Left lung (tissue), 10 donors: ENCODE measurements around the gene CD6. TPM values are rescaled to one million over a fixed set of nuclear protein-coding genes. Genes with fewer than 3 reads are reported as not detected.
A peak's percentile ranks its signal among the peaks of the same experiment; 100 is the strongest.
"Not testable (repeated sequence)": the region's sequence is repeated elsewhere in the genome, so short reads cannot be mapped to it uniquely, and the experiment has no call there.

ENCODE experiments used
- ATAC-seq: fragments of 200-7000 bp; cut with Tn5 transposase; one replicate; pipeline ENCODE4 v1.9.1; 2020; ENCODE audit warnings: moderate library complexity
- DNase-seq, 4 donors: peaks; one replicate each; pipeline ENCODE4 v3.0.0-alpha.2; 2013 to 2020
- H3K27ac ChIP-seq, 2 donors: fragments of 200-600 bp; sonication (generic) in 1 of 2; one replicate each; pipeline versions ENCODE4 v1.5.0 to v1.8.0; 2020 to 2021
- H3K27me3 ChIP-seq, 2 donors: fragments of 200-600 bp; sonication (generic) in 1 of 2; one replicate each; pipeline versions ENCODE4 v1.5.0 to v1.8.0; 2020 to 2021
- H3K36me3 ChIP-seq, 2 donors: fragments of 200-600 bp; sonication (generic) in 1 of 2; one replicate each; pipeline versions ENCODE4 v1.5.0 to v1.8.0; 2020 to 2021
- H3K4me1 ChIP-seq, 2 donors: fragments of 200-600 bp; one replicate each; pipeline ENCODE4 v1.8.0; 2021
- H3K4me3 ChIP-seq, 2 donors: fragments of 200-600 bp; sonication (generic) in 1 of 2; one replicate each; pipeline versions ENCODE4 v1.5.0 to v1.8.0; 2020 to 2021; ENCODE audit warnings: mild to moderate bottlenecking in 1 of 2
- H3K9me3 ChIP-seq, 2 donors: fragments of 200-600 bp; sonication (generic) in 1 of 2; one replicate each; pipeline versions ENCODE4 v1.5.0 to v1.8.0; 2020 to 2021
- intact Hi-C, 2 donors: fragments of 100-400 bp; cut with DNase I; formaldehyde crosslinking; loops; one replicate each; pipeline versions ENCODE4 v1.11.2 to v1.14.2; 2022
- polyA plus RNA-seq, 6 donors: library from polyadenylated mRNA; unstranded; fragments of 120-200 nt; gene quantifications; one replicate each; pipeline ENCODE4 v1.2.1, GENCODE V29; 2013; ENCODE audit not compliant: insufficient read length in 6 of 6
- total RNA-seq, 2 donors: library from RNA; stranded (reverse); fragmentation: NEBNext Ultra II Directional; extraction: Animal tissue kit (Norgen Biotek cat#: 25700); gene quantifications; one replicate each; pipeline ENCODE4 v1.2.1, GENCODE V29; 2021
- TF ChIP-seq, protein P1 (sequence below), 2 donors: fragments of 200-600 bp; sonication (generic) in 1 of 2; IDR thresholded peaks; one replicate each; pipeline versions ENCODE4 v1.5.0 to v1.8.0; 2021; ENCODE audit warnings: antibody characterized with exemption in 2 of 2
- donor health status: DM: no; HTN: yes; CAD: no.
- donor health status: DM: no; HTN: no; CAD: no.

Gene CD6
- total and polyA plus RNA-seq, 8 donors: 0.66 to 6.3 (median 1.7) TPM

GRCh38 chr11:60968223-60968622, 3.3 kb upstream of the CD6 start:
- no peak overlapping the region for H3K27ac ChIP-seq
- ATAC-seq (no peak), DNase-seq (no peak)
- no peaks in the 10 kb centered on the region for H3K36me3 ChIP-seq
- TF ChIP-seq, protein P1, sequence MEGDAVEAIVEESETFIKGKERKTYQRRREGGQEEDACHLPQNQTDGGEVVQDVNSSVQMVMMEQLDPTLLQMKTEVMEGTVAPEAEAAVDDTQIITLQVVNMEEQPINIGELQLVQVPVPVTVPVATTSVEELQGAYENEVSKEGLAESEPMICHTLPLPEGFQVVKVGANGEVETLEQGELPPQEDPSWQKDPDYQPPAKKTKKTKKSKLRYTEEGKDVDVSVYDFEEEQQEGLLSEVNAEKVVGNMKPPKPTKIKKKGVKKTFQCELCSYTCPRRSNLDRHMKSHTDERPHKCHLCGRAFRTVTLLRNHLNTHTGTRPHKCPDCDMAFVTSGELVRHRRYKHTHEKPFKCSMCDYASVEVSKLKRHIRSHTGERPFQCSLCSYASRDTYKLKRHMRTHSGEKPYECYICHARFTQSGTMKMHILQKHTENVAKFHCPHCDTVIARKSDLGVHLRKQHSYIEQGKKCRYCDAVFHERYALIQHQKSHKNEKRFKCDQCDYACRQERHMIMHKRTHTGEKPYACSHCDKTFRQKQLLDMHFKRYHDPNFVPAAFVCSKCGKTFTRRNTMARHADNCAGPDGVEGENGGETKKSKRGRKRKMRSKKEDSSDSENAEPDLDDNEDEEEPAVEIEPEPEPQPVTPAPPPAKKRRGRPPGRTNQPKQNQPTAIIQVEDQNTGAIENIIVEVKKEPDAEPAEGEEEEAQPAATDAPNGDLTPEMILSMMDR (IDR thresholded peaks at IDR 0.05): no peak
- H3K9me3 ChIP-seq: peaks cover 0 to 8% of the 10 kb centered on the region in 2 donors
- H3K4me1 ChIP-seq: peaks cover 0 to 6% of the 10 kb centered on the region in 2 donors
- H3K27me3 ChIP-seq: peaks cover 0 to 14% of the 10 kb centered on the region in 2 donors
- intact Hi-C loops: no loop called here
- H3K4me3 ChIP-seq: no peak overlapping the region

- Histone ChIP-seq H3K27me3 (peaks cover 0 to 14% of the 10 kb centered on the region in 2 donors), H3K27ac (no peak overlapping the region), H3K4me3 (no peak overlapping the region), H3K4me1 (peaks cover 0 to 6% of the 10 kb centered on the region in 2 donors), H3K9me3 (peaks cover 0 to 8% of the 10 kb centered on the region in 2 donors), H3K36me3 (no peaks in the 10 kb centered on the region)
- ATAC-seq: peak; percentile 92
- intact Hi-C loops: loop anchor here in 1 of 2 donors (2.0 kb wide), 1 partner anchor 158 kb away; no protein-coding TSS in a partner anchor
- TF ChIP-seq, protein P1 (IDR thresholded peaks at IDR 0.05): peak; percentile 70 to 93
- DNase-seq: peak in 2 of 4 donors; percentile 69 to 91
Observed at GRCh38 chr11:60970369-60970774, 1.1 kb upstream of the CD6 start.

GRCh38 chr11:60970890-60971289, 590 bp upstream of the CD6 start:
- Histone ChIP-seq H3K4me3 (no peak overlapping the region), H3K9me3 (peaks cover 0 to 8% of the 10 kb centered on the region in 2 donors), H3K27ac (no peak overlapping the region), H3K4me1 (peaks cover 0 to 6% of the 10 kb centered on the region in 2 donors), H3K27me3 (peaks cover 0 to 14% of the 10 kb centered on the region in 2 donors), H3K36me3 (no peaks in the 10 kb centered on the region)
- TF ChIP-seq, protein P1 (IDR thresholded peaks at IDR 0.05): no peak
- DNase-seq: no peak
- no peak for ATAC-seq
- intact Hi-C loops: loop anchor here in 1 of 2 donors (2.0 kb wide), 1 partner anchor 158 kb away; no protein-coding TSS in a partner anchor

GRCh38 chr11:60972182-60973030, 926 bp downstream of the CD6 start:
- H3K36me3 ChIP-seq: no peaks in the 10 kb centered on the region
- TF ChIP-seq, protein P1 (IDR thresholded peaks at IDR 0.05): no peak
- ATAC-seq: no peak
- no peak overlapping the region for H3K27ac ChIP-seq
- peaks cover 0 to 14% of the 10 kb centered on the region in 2 donors for H3K27me3 ChIP-seq
- intact Hi-C loops: no loop called here
- peaks cover 0 to 8% of the 10 kb centered on the region in 2 donors for H3K9me3 ChIP-seq
- H3K4me1 ChIP-seq: peaks cover 0 to 6% of the 10 kb centered on the region in 2 donors
- peak overlapping the region in 1 of 2 donors; percentile 21 for H3K4me3 ChIP-seq
- DNase-seq: no peak

- Histone ChIP-seq H3K4me1 (peaks cover 0 to 6% of the 10 kb centered on the region in 2 donors), H3K27ac (no peak overlapping the region), H3K4me3 (peak overlapping the region in 1 of 2 donors; percentile 1), H3K36me3 (no peaks in the 10 kb centered on the region), H3K27me3 (peaks cover 0 to 14% of the 10 kb centered on the region in 2 donors), H3K9me3 (no peaks in the 10 kb centered on the region)
- ATAC-seq: no peak
- intact Hi-C loops: no loop called here
- TF ChIP-seq, protein P1 (IDR thresholded peaks at IDR 0.05): no peak
- no peak for DNase-seq
Observed at GRCh38 chr11:60973699-60974098, 2.2 kb downstream of the CD6 start.

GRCh38 chr11:60974316-60974715, 2.8 kb downstream of the CD6 start:
- H3K27me3 ChIP-seq: peaks cover 0 to 14% of the 10 kb centered on the region in 2 donors
- H3K27ac ChIP-seq, H3K4me1 ChIP-seq, intact Hi-C loops, DNase-seq, H3K9me3 ChIP-seq, ATAC-seq, H3K36me3 ChIP-seq, H3K4me3 ChIP-seq: not testable (repeated sequence)
